Astrocyte (in vitro differentiated cells and primary cell): Measurements from ENCODE around the gene LIX1L. TPM values are rescaled to one million over a fixed set of nuclear protein-coding genes. Genes with fewer than 3 reads are reported as not detected.
A peak's percentile ranks its signal among the peaks of the same experiment; 100 is the strongest.

Source experiments
- DNase-seq: peaks from one replicate; pipeline ENCODE4 v3.0.0-alpha.2; 2010; ENCODE audit warnings: low read depth
- FAIRE-seq: peaks from 2 replicates; lab custom pipeline; 2011; peaks lifted over from hg19 to GRCh38; lab: Jason Lieb, UNC
- H2AFZ ChIP-seq: 2 replicates; pipeline ENCODE4 v1.6.0; 2012; ENCODE audit warnings: low read depth, low read length, inconsistent platforms
- H3K27ac ChIP-seq: 2 replicates; pipeline ENCODE4 v1.5.1; 2011; ENCODE audit warnings: low read depth, low read length, inconsistent platforms
- H3K27me3 ChIP-seq: 2 replicates; pipeline ENCODE4 v1.6.0; 2011; ENCODE audit warnings: low read length, inconsistent platforms; ENCODE audit not compliant: insufficient read depth
- H3K36me3 ChIP-seq: 2 replicates; pipeline ENCODE4 v1.5.1; 2011; ENCODE audit warnings: low read length, inconsistent platforms; ENCODE audit not compliant: insufficient read depth
- H3K4me1 ChIP-seq: 2 replicates; pipeline ENCODE4 v1.5.1; 2011; ENCODE audit warnings: low read length, inconsistent platforms; ENCODE audit not compliant: insufficient read depth
- H3K4me2 ChIP-seq: 2 replicates; pipeline ENCODE4 v1.6.0; 2012; ENCODE audit warnings: low read length, inconsistent platforms
- H3K4me3 ChIP-seq: 2 replicates; pipeline ENCODE4 v1.5.1; 2011; ENCODE audit warnings: low read depth, mild to moderate bottlenecking, low read length, inconsistent platforms; ENCODE audit not compliant: insufficient read depth
- H3K79me2 ChIP-seq: 2 replicates; pipeline ENCODE4 v1.6.0; 2012; ENCODE audit warnings: mild to moderate bottlenecking, low read length, inconsistent platforms; ENCODE audit not compliant: insufficient read depth
- H3K9ac ChIP-seq: 2 replicates; pipeline ENCODE4 v1.6.0; 2012; ENCODE audit warnings: mild to moderate bottlenecking, low read length, inconsistent platforms
- H3K9me3 ChIP-seq: 2 replicates; pipeline ENCODE4 v1.5.1; 2012; ENCODE audit warnings: low read depth, mild to moderate bottlenecking, low read length, inconsistent platforms; ENCODE audit not compliant: insufficient read depth
- H4K20me1 ChIP-seq: 2 replicates; pipeline ENCODE4 v1.6.0; 2012; ENCODE audit warnings: low read length, inconsistent platforms; ENCODE audit not compliant: insufficient read depth
- H3K27ac Mint-ChIP-seq: one replicate; pipeline ENCODE4 v1.8.0; 2021; ENCODE audit warnings: mild to moderate bottlenecking, mixed read lengths; ENCODE audit not compliant: unreplicated experiment
- H3K27me3 Mint-ChIP-seq: one replicate; pipeline ENCODE4 v1.8.0; 2021; ENCODE audit warnings: low read depth, mixed read lengths; ENCODE audit not compliant: unreplicated experiment
- H3K36me3 Mint-ChIP-seq: one replicate; pipeline ENCODE4 v1.8.0; 2021; ENCODE audit warnings: low read depth, mixed read lengths; ENCODE audit not compliant: unreplicated experiment
- H3K4me1 Mint-ChIP-seq: one replicate; pipeline ENCODE4 v1.8.0; 2021; ENCODE audit warnings: low read depth, mixed read lengths; ENCODE audit not compliant: unreplicated experiment
- H3K4me3 Mint-ChIP-seq: one replicate; pipeline ENCODE4 v1.8.0; 2021; ENCODE audit warnings: mild to moderate bottlenecking, moderate library complexity, mixed read lengths; ENCODE audit not compliant: unreplicated experiment
- H3K9me3 Mint-ChIP-seq: one replicate; pipeline ENCODE4 v1.8.0; 2021; ENCODE audit warnings: mild to moderate bottlenecking, mixed read lengths; ENCODE audit not compliant: unreplicated experiment
- EZH2 ChIP-seq: IDR thresholded peaks from 2 replicates; pipeline ENCODE4 v1.6.1; 2012; ENCODE audit warnings: mild to moderate bottlenecking, low read length, inconsistent platforms; ENCODE audit not compliant: insufficient read depth
- total RNA-seq: library from RNA; stranded (reverse); gene quantifications from 2 replicates; pipeline ENCODE4 v1.2.1, GENCODE V29; 2021
- TF ChIP-seq, protein P1 (sequence below): IDR thresholded peaks from 2 replicates; pipeline ENCODE4 v1.5.1; 2011; ENCODE audit warnings: low read depth, mild to moderate bottlenecking, inconsistent platforms, low read length, moderate library complexity; ENCODE audit not compliant: insufficient read depth

LIX1L gene
- total RNA-seq, 1 donor from 2014 or later = 37.2 TPM

DNA sequence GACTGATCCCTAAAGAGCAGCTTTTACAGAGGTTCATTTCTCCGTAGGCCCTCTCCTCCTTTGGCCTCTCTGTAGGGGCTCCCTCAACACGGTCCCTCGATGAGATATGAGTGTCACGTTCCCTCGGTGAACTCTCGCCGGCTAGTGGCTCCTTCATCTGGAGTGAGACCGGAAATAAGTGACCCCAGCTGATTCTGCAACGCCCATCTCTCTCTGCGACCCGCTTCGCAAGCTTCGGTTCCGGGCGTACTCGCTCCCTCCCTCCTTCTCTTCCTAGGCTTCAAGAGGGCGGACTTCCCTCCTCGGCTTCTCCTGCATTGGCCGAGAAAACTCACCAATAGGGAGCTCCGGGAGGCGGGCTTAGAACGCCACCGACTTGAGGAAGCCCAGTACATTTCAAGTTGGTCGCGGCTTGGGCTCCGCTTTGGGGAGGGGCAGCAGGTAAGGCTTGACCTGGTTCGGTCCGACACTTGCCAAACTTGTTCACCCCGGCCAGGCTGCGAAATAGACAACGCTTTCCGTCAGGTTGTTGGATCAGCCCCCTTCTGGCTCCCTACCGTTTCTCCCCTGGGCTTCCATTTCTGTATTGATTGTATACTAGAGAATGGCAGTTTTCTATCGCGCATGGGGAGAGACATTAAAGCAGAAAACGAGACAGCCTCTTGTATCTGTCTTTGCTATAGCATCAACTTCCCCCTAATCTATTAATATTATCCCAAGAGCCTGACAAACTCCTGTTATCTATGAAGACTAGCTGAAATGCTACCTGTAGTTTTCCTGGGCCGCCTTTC, 6.7 kb upstream of the LIX1L start, which contains the start of the genes ANKRD34A and POLR3GL:
TSS of gene ANKRD34A (minus strand) at position 248 of the 791 bp plus-strand sequence. CDS start 2,816 bp downstream, outside the sequence.
TSS of gene POLR3GL (plus strand) at position 363 of the 791 bp plus-strand sequence. CDS start 10,176 bp downstream, outside the sequence.
- Mint-ChIP-seq H3K36me3 (no peaks in the 10 kb centered on the region), H3K4me3 (peak within 1 kb of the TSS; percentile 89), H3K9me3 (no peaks in the 10 kb centered on the region), H3K27me3 (no peaks in the 10 kb centered on the region), H3K4me1 (peaks cover 26% of the 10 kb centered on the region), H3K27ac (peak within 1 kb of the TSS; percentile 91)
- peaks cover 5% of the 10 kb centered on the region for H3K79me2 ChIP-seq
- FAIRE-seq (peak; percentile 9), DNase-seq (peak; percentile 86)
- peak within 1 kb of the TSS; percentile 84 for H3K9ac ChIP-seq
- H3K4me2 ChIP-seq = peak within 1 kb of the TSS; percentile 93
- H3K36me3 ChIP-seq = no peaks in the 10 kb centered on the region
- H3K27me3 ChIP-seq = no peaks in the 10 kb centered on the region
- H3K9me3 ChIP-seq = peaks cover 5% of the 10 kb centered on the region
- H2AFZ ChIP-seq = peak within 1 kb of the TSS; percentile 93
- TF ChIP-seq EZH2 = no peak
- TF ChIP-seq, protein P1, sequence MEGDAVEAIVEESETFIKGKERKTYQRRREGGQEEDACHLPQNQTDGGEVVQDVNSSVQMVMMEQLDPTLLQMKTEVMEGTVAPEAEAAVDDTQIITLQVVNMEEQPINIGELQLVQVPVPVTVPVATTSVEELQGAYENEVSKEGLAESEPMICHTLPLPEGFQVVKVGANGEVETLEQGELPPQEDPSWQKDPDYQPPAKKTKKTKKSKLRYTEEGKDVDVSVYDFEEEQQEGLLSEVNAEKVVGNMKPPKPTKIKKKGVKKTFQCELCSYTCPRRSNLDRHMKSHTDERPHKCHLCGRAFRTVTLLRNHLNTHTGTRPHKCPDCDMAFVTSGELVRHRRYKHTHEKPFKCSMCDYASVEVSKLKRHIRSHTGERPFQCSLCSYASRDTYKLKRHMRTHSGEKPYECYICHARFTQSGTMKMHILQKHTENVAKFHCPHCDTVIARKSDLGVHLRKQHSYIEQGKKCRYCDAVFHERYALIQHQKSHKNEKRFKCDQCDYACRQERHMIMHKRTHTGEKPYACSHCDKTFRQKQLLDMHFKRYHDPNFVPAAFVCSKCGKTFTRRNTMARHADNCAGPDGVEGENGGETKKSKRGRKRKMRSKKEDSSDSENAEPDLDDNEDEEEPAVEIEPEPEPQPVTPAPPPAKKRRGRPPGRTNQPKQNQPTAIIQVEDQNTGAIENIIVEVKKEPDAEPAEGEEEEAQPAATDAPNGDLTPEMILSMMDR = no peak
- H3K27ac ChIP-seq = peak within 1 kb of the TSS; percentile 81
- no peaks in the 10 kb centered on the region for H4K20me1 ChIP-seq
- peaks cover 35% of the 10 kb centered on the region for H3K4me1 ChIP-seq
- H3K4me3 ChIP-seq = peak within 1 kb of the TSS; percentile 87

GRCh38 chr1:145963265-145964019, 5.6 kb upstream of the LIX1L start:
- TF ChIP-seq EZH2 = no peak
- TF ChIP-seq, protein P1 = no peak
- peak overlapping the region; percentile 84 for H3K9ac ChIP-seq
- peak overlapping the region; percentile 81 for H3K27ac ChIP-seq
- H3K4me3 Mint-ChIP-seq = peak overlapping the region; percentile 89
- H3K4me1 ChIP-seq = peaks cover 36% of the 10 kb centered on the region
- peaks cover 5% of the 10 kb centered on the region for H3K9me3 ChIP-seq
- H3K9me3 Mint-ChIP-seq = no peaks in the 10 kb centered on the region
- DNase-seq (peak; percentile 70), FAIRE-seq (no peak)
- no peaks in the 10 kb centered on the region for H3K36me3 ChIP-seq
- H4K20me1 ChIP-seq = no peaks in the 10 kb centered on the region
- no peaks in the 10 kb centered on the region for H3K27me3 ChIP-seq
- no peaks in the 10 kb centered on the region for H3K27me3 Mint-ChIP-seq
- H3K4me1 Mint-ChIP-seq = peaks cover 29% of the 10 kb centered on the region
- H3K4me3 ChIP-seq = peak overlapping the region; percentile 87
- H3K79me2 ChIP-seq = peaks cover 5% of the 10 kb centered on the region
- no peaks in the 10 kb centered on the region for H3K36me3 Mint-ChIP-seq
- peak overlapping the region; percentile 93 for H2AFZ ChIP-seq
- H3K4me2 ChIP-seq = peak overlapping the region; percentile 93
- H3K27ac Mint-ChIP-seq = peak overlapping the region; percentile 91
